ENCODE data around the gene ST3GAL5.

GRCh38 chr2:85853499-85854165, 35.2 kb downstream of the ST3GAL5 start:
- no peak for TF ChIP-seq CTCF (IDR thresholded peaks at IDR 0.05)
- TF ChIP-seq EP300 (IDR thresholded peaks at IDR 0.05): no peak
- no peak for TF ChIP-seq POLR2A (IDR thresholded peaks at IDR 0.05)
